Suprapubic skin (tissue), 4 donors: ENCODE data around the gene ARHGEF28. TPM values are rescaled to one million over a fixed set of nuclear protein-coding genes. Genes with fewer than 3 reads are reported as not detected.
A peak's percentile ranks its signal among the peaks of the same experiment; 100 is the strongest.

Experiments
- DNase-seq, 2 donors: peaks; one replicate each; pipeline ENCODE4 v3.0.0-alpha.2; 2019; ENCODE audit warnings: low spot score in 2 of 2
- H3K27ac ChIP-seq: fragments of 200-600 bp; sonication (generic); one replicate; pipeline ENCODE4 v1.5.1; 2019
- H3K27me3 ChIP-seq: fragments of 200-600 bp; sonication (generic); one replicate; pipeline ENCODE4 v1.5.1; 2019
- H3K36me3 ChIP-seq: fragments of 200-600 bp; sonication (generic); one replicate; pipeline ENCODE4 v1.5.1; 2019
- H3K4me1 ChIP-seq: fragments of 200-600 bp; sonication (generic); one replicate; pipeline ENCODE4 v1.5.1; 2019
- H3K4me3 ChIP-seq: fragments of 200-600 bp; sonication (generic); one replicate; pipeline ENCODE4 v1.5.1; 2019; ENCODE audit warnings: mild to moderate bottlenecking
- H3K9me3 ChIP-seq: fragments of 200-600 bp; sonication (generic); one replicate; pipeline ENCODE4 v1.5.1; 2019
- EP300 ChIP-seq: sonication (generic); formaldehyde crosslinking; IDR thresholded peaks from one replicate; pipeline ENCODE4 v1.6.1; 2017; ENCODE audit warnings: antibody characterized with exemption
- POLR2A ChIP-seq, 2 donors: fragments of 450-650 bp; IDR thresholded peaks; one replicate each; pipeline ENCODE4 v1.6.1; 2017; ENCODE audit warnings: antibody characterized with exemption in 2 of 2, mild to moderate bottlenecking in 2 of 2, moderate library complexity in 2 of 2
- POLR2AphosphoS5 ChIP-seq, 3 donors: sonication (generic); formaldehyde crosslinking; IDR thresholded peaks; one replicate each; pipeline ENCODE4 v1.6.1; 2017; ENCODE audit warnings: antibody characterized with exemption in 3 of 3
- WGBS: methylation state at CpG from one replicate; pipeline ENCODE4 v1.1.5; 2018; 5-methylcytosine and 5-hydroxymethylcytosine counted together
- total RNA-seq, 4 donors: library from RNA; depleted of rRNA; stranded (reverse); fragments of >200 nt; gene quantifications; one replicate each; pipeline ENCODE4 v1.1.0, GENCODE V29; 2016
- TF ChIP-seq, protein P1 (sequence below), 2 donors: fragments of 200-600 bp in 1 of 2; fragments of 450-650 bp in 1 of 2; sonication (generic) in 1 of 2; IDR thresholded peaks; one replicate each; pipeline ENCODE4 v1.5.1; 2016 to 2019; ENCODE audit warnings: antibody characterized with exemption in 2 of 2, mild to moderate bottlenecking in 1 of 2, moderate library complexity in 1 of 2

The ARHGEF28 gene
- total RNA-seq, 4 donors from 2014 or later: 25.6 to 104 (median 39.1) TPM

GRCh38 chr5:73825199-73825598 lies 199.2 kb downstream of the ARHGEF28 start:
- 73% methylated on average over 7 of the region's 7 CpGs for WGBS
- no peaks in the 10 kb centered on the region for H3K9me3 ChIP-seq
- peak overlapping the region; percentile 76 for H3K27ac ChIP-seq
- no peak for TF ChIP-seq EP300
- no peak for TF ChIP-seq POLR2A (IDR thresholded peaks at IDR 0.05)
- TF ChIP-seq, protein P1, sequence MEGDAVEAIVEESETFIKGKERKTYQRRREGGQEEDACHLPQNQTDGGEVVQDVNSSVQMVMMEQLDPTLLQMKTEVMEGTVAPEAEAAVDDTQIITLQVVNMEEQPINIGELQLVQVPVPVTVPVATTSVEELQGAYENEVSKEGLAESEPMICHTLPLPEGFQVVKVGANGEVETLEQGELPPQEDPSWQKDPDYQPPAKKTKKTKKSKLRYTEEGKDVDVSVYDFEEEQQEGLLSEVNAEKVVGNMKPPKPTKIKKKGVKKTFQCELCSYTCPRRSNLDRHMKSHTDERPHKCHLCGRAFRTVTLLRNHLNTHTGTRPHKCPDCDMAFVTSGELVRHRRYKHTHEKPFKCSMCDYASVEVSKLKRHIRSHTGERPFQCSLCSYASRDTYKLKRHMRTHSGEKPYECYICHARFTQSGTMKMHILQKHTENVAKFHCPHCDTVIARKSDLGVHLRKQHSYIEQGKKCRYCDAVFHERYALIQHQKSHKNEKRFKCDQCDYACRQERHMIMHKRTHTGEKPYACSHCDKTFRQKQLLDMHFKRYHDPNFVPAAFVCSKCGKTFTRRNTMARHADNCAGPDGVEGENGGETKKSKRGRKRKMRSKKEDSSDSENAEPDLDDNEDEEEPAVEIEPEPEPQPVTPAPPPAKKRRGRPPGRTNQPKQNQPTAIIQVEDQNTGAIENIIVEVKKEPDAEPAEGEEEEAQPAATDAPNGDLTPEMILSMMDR (IDR thresholded peaks at IDR 0.05): no peak
- TF ChIP-seq POLR2AphosphoS5 (IDR thresholded peaks at IDR 0.05): no peak
- H3K4me1 ChIP-seq: peaks cover 72% of the 10 kb centered on the region
- no peaks in the 10 kb centered on the region for H3K36me3 ChIP-seq
- H3K27me3 ChIP-seq: no peaks in the 10 kb centered on the region
- H3K4me3 ChIP-seq: no peak overlapping the region
- DNase-seq: no peak

DNA sequence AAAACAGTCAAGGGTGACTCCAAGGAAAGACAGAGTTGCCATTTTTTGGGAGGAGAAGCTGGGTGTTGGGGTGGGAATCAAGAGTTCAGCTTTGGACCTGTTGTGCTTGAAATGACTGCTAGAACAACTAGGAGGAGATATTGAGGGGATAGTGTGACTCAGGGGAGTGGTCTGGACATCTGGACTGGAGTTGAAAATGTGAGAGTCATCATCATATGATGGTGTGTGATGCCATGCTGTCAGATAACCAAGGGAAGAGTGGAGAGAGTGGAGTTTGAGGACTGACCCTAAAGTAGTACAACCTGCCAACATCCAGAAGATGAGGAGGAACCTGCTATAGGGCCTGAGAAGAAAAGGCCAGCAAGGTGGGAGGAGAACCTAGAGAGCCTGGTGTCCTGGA lies 199.7 kb downstream of the ARHGEF28 start:
- Histone ChIP-seq H3K4me3 (no peak overlapping the region), H3K9me3 (no peaks in the 10 kb centered on the region), H3K27me3 (no peaks in the 10 kb centered on the region), H3K36me3 (no peaks in the 10 kb centered on the region), H3K4me1 (peaks cover 72% of the 10 kb centered on the region), H3K27ac (peak overlapping the region; percentile 76)
- TF ChIP-seq EP300 (no peak), POLR2AphosphoS5 (IDR thresholded peaks at IDR 0.05) (no peak), POLR2A (IDR thresholded peaks at IDR 0.05) (no peak)
- TF ChIP-seq, protein P1 (IDR thresholded peaks at IDR 0.05): no peak
- no peak for DNase-seq

GRCh38 chr5:73826301-73827105 lies 200.5 kb downstream of the ARHGEF28 start:
- H3K36me3 ChIP-seq: no peaks in the 10 kb centered on the region
- 36% methylated on average over 7 of the region's 7 CpGs for WGBS
- no peak overlapping the region for H3K4me3 ChIP-seq
- peak overlapping the region; percentile 76 for H3K27ac ChIP-seq
- TF ChIP-seq POLR2AphosphoS5 (IDR thresholded peaks at IDR 0.05) (no peak), EP300 (no peak), POLR2A (IDR thresholded peaks at IDR 0.05) (no peak)
- TF ChIP-seq, protein P1 (IDR thresholded peaks at IDR 0.05): no peak
- H3K9me3 ChIP-seq: no peaks in the 10 kb centered on the region
- H3K27me3 ChIP-seq: no peaks in the 10 kb centered on the region
- H3K4me1 ChIP-seq: peaks cover 73% of the 10 kb centered on the region
- peak in 1 of 2 donors; percentile 72 for DNase-seq

- WGBS: 28% methylated on average over 1 of the region's 1 CpG
- TF ChIP-seq EP300: no peak
- TF ChIP-seq POLR2AphosphoS5 (IDR thresholded peaks at IDR 0.05): no peak
- TF ChIP-seq POLR2A (IDR thresholded peaks at IDR 0.05): no peak
- TF ChIP-seq, protein P1 (IDR thresholded peaks at IDR 0.05): no peak
- H3K4me3 ChIP-seq: no peak overlapping the region
- H3K36me3 ChIP-seq: no peaks in the 10 kb centered on the region
- H3K4me1 ChIP-seq: peaks cover 69% of the 10 kb centered on the region
- no peaks in the 10 kb centered on the region for H3K27me3 ChIP-seq
- no peak for DNase-seq
- H3K9me3 ChIP-seq: no peaks in the 10 kb centered on the region
- H3K27ac ChIP-seq: peak overlapping the region; percentile 13
Observed at GRCh38 chr5:73827106-73827450, 201.1 kb downstream of the ARHGEF28 start.

DNA sequence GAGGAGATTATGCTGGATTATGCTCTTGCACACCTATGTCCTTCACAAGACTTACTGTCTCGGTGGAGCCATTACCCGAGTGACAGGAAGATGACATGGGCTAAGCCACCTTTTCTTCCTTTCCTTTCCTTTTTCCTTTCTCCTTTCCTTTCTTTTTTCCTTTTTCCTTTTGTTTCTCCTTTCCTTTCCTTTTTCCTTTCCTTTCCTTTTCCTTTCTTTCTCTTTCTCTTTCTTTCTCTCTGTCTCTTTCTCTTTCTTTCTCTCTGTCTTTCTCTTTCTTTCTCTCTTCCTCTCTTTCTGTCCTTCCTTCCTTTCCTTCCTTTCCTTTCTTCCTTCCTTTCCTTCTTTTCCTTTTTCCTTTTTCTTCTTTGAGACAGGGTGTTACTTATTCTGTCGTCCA lies 202.5 kb downstream of the ARHGEF28 start:
- H3K36me3 ChIP-seq: no peaks in the 10 kb centered on the region
- no peaks in the 10 kb centered on the region for H3K27me3 ChIP-seq
- no peak for TF ChIP-seq EP300
- no peak for TF ChIP-seq POLR2AphosphoS5 (IDR thresholded peaks at IDR 0.05)
- TF ChIP-seq, protein P1 (IDR thresholded peaks at IDR 0.05): no peak
- TF ChIP-seq POLR2A (IDR thresholded peaks at IDR 0.05): no peak
- H3K9me3 ChIP-seq: no peaks in the 10 kb centered on the region
- WGBS: 57% methylated on average over 3 of the region's 3 CpGs
- H3K4me3 ChIP-seq: no peak overlapping the region
- peaks cover 57% of the 10 kb centered on the region for H3K4me1 ChIP-seq
- no peak for DNase-seq
- H3K27ac ChIP-seq: no peak overlapping the region
